Ascending aorta (tissue), 2 donors: Measurements from ENCODE around the gene FMN1. TPM values are rescaled to one million over a fixed set of nuclear protein-coding genes. Genes with fewer than 3 reads are reported as not detected.

Experiments
- DNase-seq, 2 donors: peaks; one replicate each; pipeline ENCODE4 v3.0.0-alpha.2; 2019; ENCODE audit warnings: low spot score in 2 of 2
- H3K27ac ChIP-seq, 2 donors: fragments of 200-600 bp; sonication (generic); one replicate each; pipeline ENCODE4 v1.5.1; 2016 to 2017; ENCODE audit warnings: mild to moderate bottlenecking in 1 of 2
- H3K27me3 ChIP-seq: fragments of 200-600 bp; sonication (generic); one replicate; pipeline ENCODE4 v1.5.1; 2017
- H3K36me3 ChIP-seq, 2 donors: fragments of 200-600 bp; sonication (generic); one replicate each; pipeline ENCODE4 v1.5.1; 2016
- H3K4me1 ChIP-seq, 2 donors: fragments of 200-600 bp; sonication (generic); one replicate each; pipeline ENCODE4 v1.5.1; 2016 to 2017; ENCODE audit warnings: mild to moderate bottlenecking in 1 of 2
- H3K4me3 ChIP-seq, 2 donors: fragments of 200-600 bp; sonication (generic); one replicate each; pipeline ENCODE4 v1.5.1; 2016 to 2017; ENCODE audit warnings: mild to moderate bottlenecking in 1 of 2
- H3K9me3 ChIP-seq, 2 donors: fragments of 200-600 bp; sonication (generic); one replicate each; pipeline ENCODE4 v1.5.1; 2016
- CTCF ChIP-seq, 3 experiments: fragments of 200-600 bp in 2 of 3; fragments of 450-650 bp in 1 of 3; sonication (generic) in 2 of 3; IDR thresholded peaks; one replicate each; pipeline ENCODE4 v1.5.1; 2016 to 2019; ENCODE audit warnings: antibody characterized with exemption in 3 of 3, mild to moderate bottlenecking in 1 of 3, moderate library complexity in 1 of 3
- intact Hi-C: fragments of 100-400 bp; cut with DNase I; formaldehyde crosslinking; loops from one replicate; pipeline ENCODE4 v1.15.1; 2023
- total RNA-seq: library from RNA; depleted of rRNA; stranded (reverse); fragments of >200 nt; gene quantifications from one replicate; pipeline ENCODE4 v1.1.0, GENCODE V29; 2016

The FMN1 gene
- total RNA-seq, 1 donor from 2014 or later, result 4.3 TPM

- H3K27me3 ChIP-seq, result no peaks in the 10 kb centered on the region
- H3K9me3 ChIP-seq, result no peaks in the 10 kb centered on the region
- intact Hi-C loops, result no loop called here
- no peak for TF ChIP-seq CTCF (IDR thresholded peaks at IDR 0.05)
- no peak for DNase-seq
- H3K27ac ChIP-seq, result no peak overlapping the region
- H3K4me3 ChIP-seq, result no peak overlapping the region
- no peaks in the 10 kb centered on the region for H3K36me3 ChIP-seq
- H3K4me1 ChIP-seq, result no peaks in the 10 kb centered on the region
These were observed 42.5 kb upstream of the FMN1 start for GRCh38 chr15:33236841-33237509.

GRCh38 chr15:33234020-33234461 is 39.5 kb upstream of the FMN1 start:
- Histone ChIP-seq H3K27me3 (no peaks in the 10 kb centered on the region), H3K9me3 (no peaks in the 10 kb centered on the region), H3K36me3 (no peaks in the 10 kb centered on the region), H3K4me3 (no peak overlapping the region), H3K4me1 (no peaks in the 10 kb centered on the region), H3K27ac (no peak overlapping the region)
- DNase-seq, result no peak
- TF ChIP-seq CTCF (IDR thresholded peaks at IDR 0.05), result peak in 2 of 3 experiments; percentile 15 to 49
- intact Hi-C loops, result no loop called here

- no peak overlapping the region for H3K27ac ChIP-seq
- intact Hi-C loops, result no loop called here
- peaks cover 0 to 2% of the 10 kb centered on the region in 2 donors for H3K4me1 ChIP-seq
- peak in 2 of 3 experiments; percentile 20 to 28 for TF ChIP-seq CTCF (IDR thresholded peaks at IDR 0.05)
- H3K36me3 ChIP-seq, result no peaks in the 10 kb centered on the region
- H3K9me3 ChIP-seq, result no peaks in the 10 kb centered on the region
- H3K27me3 ChIP-seq, result no peaks in the 10 kb centered on the region
- DNase-seq, result no peak
- H3K4me3 ChIP-seq, result no peak overlapping the region
These were observed 32.2 kb upstream of the FMN1 start for GRCh38 chr15:33226559-33227181.

- intact Hi-C loops, result no loop called here
- no peak overlapping the region for H3K4me3 ChIP-seq
- no peak for DNase-seq
- H3K27me3 ChIP-seq, result no peaks in the 10 kb centered on the region
- no peak for TF ChIP-seq CTCF (IDR thresholded peaks at IDR 0.05)
- no peak overlapping the region for H3K27ac ChIP-seq
- no peaks in the 10 kb centered on the region for H3K36me3 ChIP-seq
- no peaks in the 10 kb centered on the region for H3K9me3 ChIP-seq
- H3K4me1 ChIP-seq, result no peaks in the 10 kb centered on the region
These were observed 23.6 kb upstream of the FMN1 start for GRCh38 chr15:33218071-33218491.

- H3K4me1 ChIP-seq, result no peaks in the 10 kb centered on the region
- H3K9me3 ChIP-seq, result no peaks in the 10 kb centered on the region
- no peak for DNase-seq
- no peaks in the 10 kb centered on the region for H3K27me3 ChIP-seq
- H3K4me3 ChIP-seq, result no peak overlapping the region
- intact Hi-C loops, result no loop called here
- no peaks in the 10 kb centered on the region for H3K36me3 ChIP-seq
- TF ChIP-seq CTCF (IDR thresholded peaks at IDR 0.05), result peak in 1 of 3 experiments; percentile 39
- no peak overlapping the region for H3K27ac ChIP-seq
These were observed 21.7 kb upstream of the FMN1 start for GRCh38 chr15:33215941-33216872.
